D721Med (cell line): ENCODE measurements around the gene CENPP.

Source experiments
- DNase-seq: peaks from one replicate; pipeline ENCODE4 v3.0.0; 2011; ENCODE audit warnings: low spot score; ENCODE audit not compliant: insufficient read length
- FAIRE-seq: peaks from 2 replicates; lab custom pipeline; 2011; peaks lifted over from hg19 to GRCh38; lab: Jason Lieb, UNC
- CTCF ChIP-seq: IDR thresholded peaks from 2 replicates; pipeline ENCODE4 v1.5.1; 2012; ENCODE audit warnings: mild to moderate bottlenecking, control low read depth; ENCODE audit not compliant: insufficient read depth; ENCODE audit errors: missing control alignments

CENPP gene

DNA sequence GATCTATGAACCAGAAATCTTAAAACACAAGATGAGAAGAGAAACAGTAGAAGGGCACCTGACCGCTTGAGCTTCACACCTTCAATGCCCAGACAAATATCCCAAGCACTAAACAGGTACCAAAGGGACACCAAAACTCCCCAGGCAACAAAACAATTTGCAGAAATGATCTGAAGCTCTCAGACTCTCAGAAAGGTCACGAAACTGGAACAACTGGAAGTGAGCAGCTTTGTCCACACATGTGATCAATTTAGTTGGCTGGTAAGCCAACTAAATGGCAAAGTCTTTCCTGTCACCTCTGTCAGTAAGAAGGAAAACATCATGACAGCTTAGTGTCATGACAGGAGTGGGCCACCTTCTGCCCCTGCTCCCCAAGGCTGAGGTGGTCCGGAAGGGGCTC is 340.1 kb downstream of the CENPP start:
- no peak for TF ChIP-seq CTCF
- DNase-seq (no peak), FAIRE-seq (no peak)

DNA sequence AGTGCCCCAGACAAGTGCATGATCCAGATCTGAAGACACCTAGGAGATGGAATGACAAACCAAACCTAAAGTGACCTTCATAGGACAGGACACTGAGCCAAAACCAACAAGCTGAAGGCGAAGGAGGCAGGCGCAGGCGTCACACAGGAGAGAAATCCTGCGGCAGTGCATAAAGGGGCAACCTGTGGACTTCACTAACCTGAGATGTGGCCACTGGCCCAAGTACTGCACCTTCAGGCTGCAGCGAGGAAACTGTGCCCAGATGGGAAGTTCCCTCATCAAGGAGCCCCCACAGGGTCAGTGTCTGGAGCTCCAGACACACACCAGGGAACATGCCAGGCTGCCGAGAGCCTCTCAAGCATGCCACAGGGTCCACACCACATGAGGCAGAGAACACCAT is 340.5 kb downstream of the CENPP start:
- no peak for DNase-seq
- FAIRE-seq: no peak
- TF ChIP-seq CTCF: no peak

DNA sequence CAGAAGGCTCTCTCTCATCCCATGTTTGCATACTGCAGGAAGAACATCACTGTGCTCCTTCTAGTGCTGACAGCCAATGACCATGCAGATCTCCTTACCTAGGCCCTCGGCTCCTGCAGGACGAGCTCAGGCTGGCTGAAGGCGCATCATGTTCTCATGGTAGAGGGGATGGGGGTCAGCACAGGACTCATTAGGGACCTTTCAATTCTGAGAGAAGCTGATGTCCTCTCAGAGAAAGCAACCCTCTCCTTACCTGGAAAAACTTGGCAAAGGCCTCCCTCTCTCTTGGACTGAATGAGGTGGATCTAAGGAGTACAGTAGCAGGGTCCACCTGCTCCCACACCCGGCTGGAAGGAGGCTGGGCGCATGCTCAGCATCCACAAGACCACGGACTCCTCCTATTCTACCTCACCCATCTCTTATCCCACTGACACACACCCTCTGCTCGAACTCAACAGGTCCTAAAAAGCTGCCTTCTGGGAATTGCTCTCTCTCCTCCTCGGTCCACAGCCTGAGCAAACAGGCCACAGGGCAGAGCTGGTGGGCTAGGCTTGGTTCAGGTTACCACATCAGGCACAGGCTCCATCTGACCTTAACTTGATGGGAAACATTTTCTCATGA is 341.3 kb downstream of the CENPP start:
- no peak for FAIRE-seq
- no peak for TF ChIP-seq CTCF
- no peak for DNase-seq

- TF ChIP-seq CTCF: no peak
- FAIRE-seq (no peak), DNase-seq (no peak)
These were observed 343.2 kb downstream of the CENPP start for GRCh38 chr9:92668746-92669526.

DNA sequence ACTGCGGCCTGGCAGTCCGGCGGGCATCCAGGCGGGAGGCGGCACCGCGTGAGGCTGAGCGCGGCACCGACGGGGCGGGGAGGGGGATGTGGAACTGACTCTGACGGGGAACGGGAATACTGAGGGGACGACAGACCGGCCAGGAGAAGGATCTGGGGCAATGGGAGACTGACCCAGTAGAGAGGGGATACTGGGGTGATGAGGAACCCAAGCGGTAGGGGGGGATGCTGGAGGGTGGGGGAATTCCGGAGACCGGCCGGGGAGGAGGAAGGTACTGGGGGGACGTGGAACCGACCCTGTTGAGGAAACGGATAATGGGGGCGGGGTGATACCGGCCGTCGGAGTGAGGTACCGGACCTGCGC is 343.8 kb downstream of the CENPP start:
- no peak for DNase-seq
- TF ChIP-seq CTCF: no peak
- no peak for FAIRE-seq
